Aorta (tissue), 5 donors: ENCODE results near the gene IFT81. TPM values are rescaled to one million over a fixed set of nuclear protein-coding genes. Genes with fewer than 3 reads are reported as not detected.
A peak's percentile ranks its signal among the peaks of the same experiment; 100 is the strongest.
"Not testable (repeated sequence)": the region's sequence is repeated elsewhere in the genome, so short reads cannot be mapped to it uniquely, and the experiment has no call there.

Source experiments
- ATAC-seq: fragments of 200-7000 bp; cut with Tn5 transposase; one replicate; pipeline ENCODE4 v1.9.1; 2022; ENCODE audit warnings: moderate library complexity; ENCODE audit not compliant: low FRiP score
- DNase-seq, 2 donors: peaks; one replicate each; pipeline ENCODE4 v3.0.0-alpha.2; 2020
- H3K27ac ChIP-seq, 2 donors: one replicate each; pipeline ENCODE4 v1.5.1; 2013; ENCODE audit warnings: low read length in 2 of 2, mild to moderate bottlenecking in 2 of 2, moderate library complexity in 2 of 2, control low read depth in 1 of 2, inconsistent platforms in 1 of 2, low read depth in 1 of 2
- H3K27me3 ChIP-seq, 2 donors: one replicate each; pipeline ENCODE4 v1.6.1; 2013; ENCODE audit warnings: control low read depth in 1 of 2, low read length in 1 of 2, mild to moderate bottlenecking in 1 of 2, moderate library complexity in 1 of 2; ENCODE audit not compliant: insufficient read depth in 2 of 2, control insufficient read depth in 1 of 2
- H3K36me3 ChIP-seq, 2 donors: one replicate each; pipeline ENCODE4 v1.6.1; 2013; ENCODE audit warnings: control low read depth in 1 of 2, low read length in 1 of 2, mild to moderate bottlenecking in 1 of 2; ENCODE audit not compliant: insufficient read depth in 2 of 2, control insufficient read depth in 1 of 2
- H3K4me1 ChIP-seq, 2 donors: one replicate each; pipeline ENCODE4 v1.6.1; 2013; ENCODE audit warnings: low read length in 2 of 2, control low read depth in 1 of 2, mild to moderate bottlenecking in 1 of 2, moderate library complexity in 1 of 2; ENCODE audit not compliant: insufficient read depth in 2 of 2, control insufficient read depth in 1 of 2
- H3K4me3 ChIP-seq, 2 donors: one replicate each; pipeline ENCODE4 v1.5.1; 2013; ENCODE audit warnings: low read length in 2 of 2, control low read depth in 1 of 2, mild to moderate bottlenecking in 1 of 2
- H3K9me3 ChIP-seq: one replicate; pipeline ENCODE4 v1.6.1; 2013; ENCODE audit warnings: mild to moderate bottlenecking, low read length; ENCODE audit not compliant: control insufficient read depth
- WGBS, 2 donors: extraction: QIAGEN DNeasy Blood & Tissue Kit; methylation state at CpG; one replicate each; pipeline ENCODE4 v1.1.7; 2013; 5-methylcytosine and 5-hydroxymethylcytosine counted together
- intact Hi-C, 2 donors: fragments of 100-400 bp; cut with DNase I; formaldehyde crosslinking; loops; one replicate each; pipeline versions ENCODE4 v1.14.2 to v1.15.0; 2022
- polyA plus RNA-seq, 2 donors: library from polyadenylated mRNA; stranded (reverse); fragments of 200-250 nt; gene quantifications; one replicate each; pipeline ENCODE4 v1.2.3, GENCODE V29; 2013
- total RNA-seq, 2 donors: library from RNA; stranded (reverse); fragmentation: NEBNext Ultra II Directional; extraction: Animal tissue kit (Norgen Biotek cat#: 25700); gene quantifications; one replicate each; pipeline ENCODE4 v1.2.1, GENCODE V29; 2021
- donor health status: healthy with polysubstance abuse.
- donor health status: Bipolar disorder and iron deficiency.
- donor health status: DM: no; HTN: no; CAD: no.
- donor health status: DM: no; HTN: no; CAD: no.
- donor health status: DM: yes; HTN: yes; CAD: no.

Gene IFT81
- total and polyA plus RNA-seq, 4 donors, result 7.9 to 14.2 (median 12.7) TPM

DNA sequence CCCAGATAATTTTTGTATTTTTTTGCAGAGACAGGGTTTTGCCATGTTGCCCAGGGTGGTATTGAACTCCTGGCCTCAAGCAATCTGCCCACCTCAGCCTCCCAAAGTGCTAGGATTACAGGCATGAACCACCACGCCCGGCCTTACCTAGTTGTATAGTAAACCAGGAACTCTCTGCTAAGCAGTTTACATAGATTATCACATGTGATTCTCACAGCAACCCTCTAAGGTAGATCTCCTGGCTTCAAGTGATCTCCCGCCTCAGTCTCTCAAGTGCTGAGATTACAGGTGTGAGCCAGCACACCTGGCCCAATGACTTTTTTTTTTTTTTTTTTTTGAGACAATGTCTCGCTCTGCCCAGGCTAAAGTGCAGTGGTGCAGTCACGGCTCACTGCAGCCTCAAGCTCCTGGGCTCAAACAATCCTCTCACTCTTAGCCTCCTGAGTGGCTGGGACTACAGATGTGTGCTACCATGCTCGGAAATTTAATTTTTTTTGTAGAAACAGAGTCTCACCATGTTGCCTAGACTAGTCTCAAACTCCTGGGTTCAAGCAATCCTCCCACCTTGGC, 130.9 kb downstream of the IFT81 start:
- H3K4me3 ChIP-seq, result no peak overlapping the region
- peaks cover 0 to 2% of the 10 kb centered on the region in 2 donors for H3K4me1 ChIP-seq
- no peaks in the 10 kb centered on the region for H3K9me3 ChIP-seq
- no peaks in the 10 kb centered on the region for H3K27me3 ChIP-seq
- no peak for ATAC-seq
- intact Hi-C loops, result no loop called here
- DNase-seq, result no peak
- 96 to 97% methylated on average over 6 of the region's 6 CpGs for WGBS, 2 donors
- H3K27ac ChIP-seq, result no peak overlapping the region
- H3K36me3 ChIP-seq, result no peaks in the 10 kb centered on the region

DNA sequence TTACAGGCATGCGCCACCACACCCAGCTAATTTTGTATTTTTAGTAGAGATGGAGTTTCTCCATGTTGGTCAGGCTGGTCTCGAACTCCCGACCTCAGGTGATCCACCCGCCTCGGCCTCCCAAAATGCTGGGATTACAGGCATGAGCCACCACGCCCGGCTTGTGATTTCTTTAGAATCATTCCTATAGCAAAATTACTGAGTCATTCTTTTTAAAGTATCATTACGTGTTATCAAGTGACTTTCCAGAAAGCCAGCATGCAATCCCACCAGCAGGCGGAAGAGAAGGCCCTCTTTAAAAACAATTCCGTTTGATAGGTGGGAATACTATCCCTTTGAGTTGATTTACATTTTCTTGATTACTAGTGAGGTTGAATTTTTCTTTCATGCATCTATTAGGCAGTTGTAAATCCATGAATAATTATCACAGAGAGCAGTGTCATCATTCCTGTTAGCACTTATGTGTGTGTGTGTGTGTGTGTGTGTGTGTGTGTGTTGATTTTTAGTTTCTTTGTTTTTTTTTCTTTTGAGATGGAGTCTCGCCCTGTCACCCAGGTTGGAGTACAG, 131.8 kb downstream of the IFT81 start:
- H3K27ac ChIP-seq, H3K4me3 ChIP-seq, H3K27me3 ChIP-seq, H3K9me3 ChIP-seq, H3K36me3 ChIP-seq, DNase-seq, ATAC-seq, H3K4me1 ChIP-seq, intact Hi-C loops: not testable (repeated sequence)
- 95 to 96% methylated on average over 8 to 11 of the region's 11 CpGs for WGBS, 2 donors

DNA sequence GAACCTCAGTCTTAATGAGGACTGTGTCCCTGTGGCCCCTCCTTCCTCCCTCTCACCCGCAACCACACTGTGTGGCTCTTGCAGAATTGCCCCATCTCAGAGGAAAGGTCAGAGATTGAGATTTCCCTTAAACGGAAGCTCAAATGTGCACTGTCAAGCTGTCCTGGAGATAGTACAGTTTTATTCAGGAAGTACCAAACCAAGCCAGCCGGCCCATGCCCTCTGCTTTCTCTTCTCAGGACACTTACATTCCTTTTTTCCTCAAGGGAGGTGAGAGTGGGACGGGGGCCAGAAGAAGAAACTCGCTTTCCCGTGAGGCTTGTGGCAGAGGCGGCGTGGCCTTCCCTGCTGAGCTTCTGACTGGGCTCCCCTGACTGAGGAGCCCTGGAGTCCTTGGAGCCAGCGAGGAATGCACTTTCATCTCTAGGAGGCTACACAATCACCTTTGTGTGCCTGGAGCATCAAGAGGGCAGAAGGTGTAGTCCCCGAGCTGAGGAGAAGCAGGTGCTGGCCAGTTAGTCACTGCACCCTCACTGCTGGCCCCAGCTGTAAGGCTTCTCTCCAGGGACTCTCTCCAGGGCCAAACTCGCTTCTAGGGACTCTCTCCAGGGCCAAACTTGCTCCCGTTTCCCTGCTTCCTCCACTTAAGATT, 132.7 kb downstream of the IFT81 start:
- peak in 1 of 2 donors; percentile 62 for DNase-seq
- 43 to 44% methylated on average over 12 of the region's 12 CpGs for WGBS, 2 donors
- H3K36me3 ChIP-seq, result no peaks in the 10 kb centered on the region
- peak overlapping the region in 1 of 2 donors; percentile 55 for H3K27ac ChIP-seq
- peak; percentile 51 for ATAC-seq
- H3K27me3 ChIP-seq, result no peaks in the 10 kb centered on the region
- H3K9me3 ChIP-seq, result no peaks in the 10 kb centered on the region
- no peaks in the 10 kb centered on the region for H3K4me1 ChIP-seq
- intact Hi-C loops, result no loop called here
- no peak overlapping the region for H3K4me3 ChIP-seq

DNA sequence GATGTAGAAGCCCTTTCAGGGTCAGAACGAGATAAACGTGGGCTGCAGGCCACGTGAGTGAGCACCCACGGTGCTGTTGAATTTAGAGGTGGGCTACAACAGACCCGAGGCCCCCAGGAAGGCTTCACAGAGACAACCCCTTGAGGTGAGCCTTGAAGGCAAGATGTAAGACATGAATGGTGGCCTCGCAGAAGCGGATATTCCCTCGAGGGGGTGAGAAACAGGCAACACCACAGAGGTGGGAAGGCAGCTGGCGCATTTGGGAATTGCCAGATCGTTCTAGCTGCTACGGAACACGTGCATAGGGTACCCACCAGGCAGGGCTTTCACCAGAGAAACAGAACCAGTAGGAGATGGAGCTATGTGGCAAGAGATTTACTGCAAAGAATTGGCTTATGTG, 134.3 kb downstream of the IFT81 start:
- Histone ChIP-seq H3K27me3 (no peaks in the 10 kb centered on the region), H3K4me3 (no peak overlapping the region), H3K36me3 (no peaks in the 10 kb centered on the region), H3K9me3 (no peaks in the 10 kb centered on the region), H3K27ac (no peak overlapping the region), H3K4me1 (no peaks in the 10 kb centered on the region)
- DNase-seq (no peak), ATAC-seq (no peak)
- intact Hi-C loops, result no loop called here
- WGBS, 2 donors, result 95 to 96% methylated on average over 12 of the region's 12 CpGs

DNA sequence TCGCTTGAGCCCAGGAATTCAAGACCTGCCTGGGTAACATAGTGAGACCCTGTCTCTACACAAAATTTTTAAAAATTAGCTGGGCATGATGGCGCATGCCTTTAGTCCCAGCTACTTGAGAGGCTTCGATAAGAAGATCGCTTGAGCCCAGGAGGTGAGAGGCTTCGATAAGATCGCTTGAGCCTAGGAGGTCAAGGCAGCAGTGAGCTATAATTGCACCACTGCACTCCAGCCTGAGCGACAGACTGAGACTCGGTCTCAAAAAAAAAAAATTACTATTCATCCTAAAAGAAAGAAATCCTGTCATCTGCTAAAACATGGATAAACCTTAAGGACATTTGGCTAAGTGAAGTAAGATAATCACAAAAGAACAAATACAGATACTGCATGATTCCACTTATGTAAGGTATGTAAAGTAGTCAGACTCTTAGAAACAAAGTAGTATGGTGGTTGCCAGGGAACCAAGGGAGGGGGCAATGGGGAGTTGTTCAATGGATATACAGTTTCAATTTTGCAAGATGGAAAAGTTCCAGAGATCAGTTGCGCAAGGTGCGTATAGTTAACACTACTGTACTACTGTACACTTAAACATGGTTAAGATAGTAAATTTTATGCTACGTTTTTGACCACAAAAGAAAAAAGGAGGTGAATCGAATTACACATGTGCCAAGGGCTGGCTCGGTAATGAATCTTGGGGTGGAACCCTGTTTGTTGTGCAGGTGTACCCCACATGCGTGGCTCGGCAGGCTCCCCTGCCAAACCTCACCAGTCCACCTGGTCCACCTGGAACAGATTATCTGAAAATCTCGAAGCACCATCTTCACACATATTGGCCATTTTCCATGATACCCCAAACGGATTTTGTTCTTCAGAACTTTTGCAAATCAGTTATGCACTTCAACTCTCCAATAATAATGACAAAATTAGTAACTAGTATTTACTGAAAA, 138.6 kb downstream of the IFT81 start:
- ATAC-seq, result no peak
- DNase-seq, result no peak
- WGBS, 2 donors, result 88% methylated on average over 17 of the region's 17 CpGs

DNA sequence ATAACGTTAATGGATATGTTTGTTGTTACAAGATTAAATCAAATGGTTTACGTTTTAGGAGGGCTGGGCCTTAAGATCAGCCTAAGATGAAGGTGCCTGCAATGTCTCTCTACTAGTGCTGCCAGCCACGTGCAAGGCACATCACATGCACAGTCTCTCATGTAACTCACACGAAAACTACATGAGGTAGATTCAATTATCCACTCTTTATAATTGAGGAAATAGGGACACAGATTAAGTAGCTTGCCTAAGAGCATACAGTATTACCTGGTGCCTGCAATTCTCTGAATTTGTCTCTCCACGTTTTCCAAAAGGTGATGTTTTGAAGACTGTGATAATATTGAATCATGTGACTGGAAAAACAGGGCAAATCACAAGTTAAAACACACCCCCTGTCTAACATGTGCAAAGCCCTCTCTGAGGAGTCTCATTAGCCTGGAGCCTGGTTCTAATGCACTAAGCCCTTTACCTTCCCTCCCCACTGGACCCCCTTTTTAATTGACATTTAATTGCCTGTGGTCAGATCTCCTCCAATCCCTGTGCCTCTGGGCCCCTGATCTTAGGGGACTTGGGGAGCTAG, 142.3 kb downstream of the IFT81 start:
- Histone ChIP-seq H3K4me1 (peaks cover 4% of the 10 kb centered on the region in 2 donors), H3K4me3 (no peak overlapping the region), H3K36me3 (no peaks in the 10 kb centered on the region), H3K27me3 (no peaks in the 10 kb centered on the region), H3K27ac (peak overlapping the region; percentile 7 to 53), H3K9me3 (no peaks in the 10 kb centered on the region)
- intact Hi-C loops, result no loop called here
- WGBS, 2 donors, result 63 to 64% methylated on average over 5 of the region's 5 CpGs
- no peak for DNase-seq
- no peak for ATAC-seq

More for the DNA sequence above, 138.6 kb downstream of the IFT81 start:
- H3K9me3 ChIP-seq, result no peaks in the 10 kb centered on the region
- H3K4me3 ChIP-seq, result no peak overlapping the region
- intact Hi-C loops, result no loop called here
- no peaks in the 10 kb centered on the region for H3K4me1 ChIP-seq
- no peaks in the 10 kb centered on the region for H3K36me3 ChIP-seq
- no peaks in the 10 kb centered on the region for H3K27me3 ChIP-seq
- no peak overlapping the region for H3K27ac ChIP-seq

DNA sequence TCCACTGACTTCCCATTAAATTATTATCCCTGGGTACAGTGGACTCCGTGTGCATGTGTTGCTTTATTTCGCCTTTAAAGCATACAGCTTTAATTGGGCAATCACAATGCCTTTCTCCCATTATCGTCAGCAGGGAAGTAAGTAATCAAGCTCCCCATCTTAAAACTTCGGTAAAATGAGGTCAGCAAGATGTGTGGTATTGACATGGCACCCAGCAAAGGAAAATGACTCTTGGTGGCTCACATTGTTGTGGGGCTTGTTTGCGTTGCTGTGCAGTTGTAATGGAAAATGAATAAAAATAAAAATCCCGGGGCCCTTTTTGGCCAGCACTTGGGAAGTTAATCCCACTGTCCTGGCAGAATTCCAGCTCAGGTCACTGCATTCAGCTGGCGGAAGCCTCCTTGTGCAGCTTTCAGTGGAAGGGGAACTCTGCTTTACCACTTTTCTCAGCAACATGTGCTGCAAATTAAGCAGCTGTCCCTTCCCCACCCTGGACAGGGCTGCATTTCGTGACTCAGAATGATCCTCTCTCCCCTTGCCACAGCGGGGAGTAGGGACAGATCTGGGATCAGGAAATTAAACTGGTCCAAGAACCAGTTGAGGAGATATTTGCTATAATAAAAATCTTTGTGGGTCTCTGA, 142.9 kb downstream of the IFT81 start:
- WGBS, 2 donors, result 7 to 11% methylated on average over 9 of the region's 9 CpGs
- intact Hi-C loops, result no loop called here
- H3K4me1 ChIP-seq, result peaks cover 4% of the 10 kb centered on the region in 2 donors
- H3K9me3 ChIP-seq, result no peaks in the 10 kb centered on the region
- no peaks in the 10 kb centered on the region for H3K27me3 ChIP-seq
- no peaks in the 10 kb centered on the region for H3K36me3 ChIP-seq
- no peak overlapping the region for H3K4me3 ChIP-seq
- ATAC-seq (peak; percentile 64), DNase-seq (peak in 1 of 2 donors; percentile 64)
- H3K27ac ChIP-seq, result peak overlapping the region; percentile 7 to 53
